ENCODE measurements around the gene SDK1.
"Not testable (repeated sequence)": the region's sequence is repeated elsewhere in the genome, so short reads cannot be mapped to it uniquely, and the experiment has no call there.

SDK1 gene

DNA sequence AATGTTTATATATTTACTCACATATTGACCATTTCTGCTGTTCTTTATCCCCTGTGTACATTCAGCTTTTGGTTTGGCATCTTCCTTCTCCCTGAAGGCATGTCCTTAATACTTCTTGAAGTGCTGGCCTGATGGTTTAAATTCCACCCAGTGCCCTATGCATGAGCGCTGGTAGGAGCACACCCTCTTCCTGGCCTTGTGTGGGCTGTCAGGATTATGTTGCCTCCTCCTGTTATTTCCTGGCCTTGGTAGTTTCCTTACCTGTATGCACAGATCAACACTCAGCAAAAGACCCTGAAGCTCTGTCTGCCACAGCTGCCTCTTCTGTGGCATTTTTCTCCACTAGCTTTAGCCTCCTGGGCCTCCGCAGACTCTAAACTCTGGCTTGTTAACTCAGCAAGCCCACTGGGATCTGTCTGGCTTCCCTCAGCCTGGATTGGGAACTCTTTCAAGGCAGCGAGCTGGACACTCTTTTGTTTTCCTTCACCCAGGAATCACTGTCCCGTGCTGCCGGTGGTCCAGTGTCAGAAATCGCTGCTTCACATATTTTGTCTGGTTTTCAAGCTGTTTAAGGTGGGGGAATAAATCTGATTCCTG lies 595.2 kb downstream of the SDK1 start:
- no peak for DNase-seq

DNA sequence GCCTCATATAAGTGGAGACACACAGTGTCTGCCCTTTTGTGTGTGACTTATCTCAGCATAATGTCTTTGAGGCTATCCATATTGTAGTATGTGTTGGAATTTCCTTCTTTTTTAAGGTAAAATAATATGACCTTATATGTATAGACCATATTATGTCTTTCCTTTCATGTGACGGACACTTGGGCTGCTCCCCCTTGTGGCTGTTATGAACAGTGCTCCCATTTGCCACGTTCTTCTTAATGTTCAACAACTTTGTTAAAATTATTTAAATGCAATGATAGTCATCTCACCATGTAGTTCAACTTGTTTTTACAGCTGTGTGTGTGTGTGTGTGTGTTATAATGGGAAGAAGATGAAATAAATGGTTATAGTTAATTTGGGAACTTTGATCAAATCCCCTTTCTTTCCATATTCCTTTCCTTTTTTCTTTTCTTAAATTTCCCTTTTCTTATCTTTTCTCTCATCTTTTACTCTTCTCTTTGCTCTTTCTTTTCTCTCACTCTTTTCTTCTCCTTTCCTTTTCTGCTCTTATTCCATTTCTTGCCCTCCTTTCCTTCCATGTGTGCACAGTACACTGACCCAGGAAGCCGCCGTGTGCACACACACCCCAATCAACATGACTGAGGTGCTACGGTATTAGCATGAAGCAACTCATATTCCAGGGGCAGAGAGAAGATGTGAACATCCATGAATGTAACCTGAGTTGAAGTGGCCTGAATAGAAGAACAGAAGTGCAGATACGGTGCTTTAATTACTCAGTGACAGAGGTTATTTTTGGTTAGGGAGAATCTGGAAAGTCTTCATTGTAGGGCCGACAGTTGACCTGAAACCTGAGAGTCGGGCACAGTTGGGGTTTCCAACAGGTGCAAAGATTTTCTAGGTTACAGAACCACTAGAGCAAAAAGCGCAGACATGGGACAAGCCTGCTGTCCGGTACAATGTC lies 596.6 kb downstream of the SDK1 start:
- DNase-seq, result no peak

DNA sequence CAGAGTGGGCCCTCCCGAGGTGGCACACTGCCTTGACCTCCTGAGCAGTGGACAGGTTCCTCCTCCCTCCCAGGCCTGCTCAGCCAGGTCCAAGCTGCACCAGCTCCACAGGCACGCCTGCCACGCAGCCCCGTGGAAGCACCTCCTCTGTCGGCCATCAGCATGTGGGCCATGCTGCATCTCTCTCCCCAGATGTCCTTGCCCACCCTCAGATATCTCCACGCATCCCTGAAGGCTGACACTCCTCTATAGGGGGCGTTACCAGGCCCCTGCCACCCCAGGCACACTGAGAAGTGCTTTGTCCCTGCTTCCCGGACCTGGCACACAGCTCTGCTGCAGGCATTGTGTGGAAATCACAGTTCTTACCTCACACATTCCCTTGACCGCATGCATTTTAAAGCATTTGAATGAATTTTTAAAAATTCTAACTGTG lies 598.5 kb downstream of the SDK1 start:
- DNase-seq, result no peak

DNA sequence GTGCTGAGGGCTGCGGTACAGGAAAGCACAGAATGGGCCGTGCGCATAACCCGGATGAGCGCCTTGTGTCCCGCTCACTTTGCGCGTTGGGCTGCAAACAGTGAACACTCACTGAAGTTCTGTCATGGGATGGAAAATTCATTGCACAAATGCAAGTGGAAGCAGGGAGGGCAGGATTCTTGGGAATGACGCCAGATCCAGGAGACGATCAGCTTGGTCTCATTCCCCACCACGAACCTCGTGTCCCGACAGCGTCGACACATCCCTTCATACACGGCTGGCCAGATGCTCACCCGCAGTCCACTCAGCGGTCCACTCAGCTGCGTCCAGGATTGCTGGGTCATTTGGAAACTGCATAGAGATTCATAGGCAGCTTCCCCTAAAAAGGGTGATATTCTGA lies 607.1 kb downstream of the SDK1 start:
- no peak for DNase-seq

DNA sequence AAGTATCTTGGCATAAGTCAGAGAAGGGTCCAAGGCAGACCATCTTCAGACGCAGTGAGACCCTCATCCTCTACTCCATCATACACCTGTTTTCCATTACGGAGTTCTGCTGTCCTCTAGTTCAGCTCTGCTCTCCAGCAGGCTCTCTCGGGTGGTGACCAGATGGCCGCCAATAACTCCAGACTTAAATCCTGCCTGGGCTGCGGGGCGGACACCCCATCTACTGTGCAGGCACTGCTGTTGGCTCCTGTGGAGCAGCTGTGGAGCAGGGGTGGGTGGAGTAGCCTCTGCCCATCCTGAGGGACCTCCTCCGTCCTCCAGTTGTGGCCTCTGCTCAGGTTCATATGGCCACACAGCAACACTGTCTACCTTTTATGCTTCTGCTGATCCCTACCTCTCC lies 608.1 kb downstream of the SDK1 start:
- no peak for DNase-seq

DNA sequence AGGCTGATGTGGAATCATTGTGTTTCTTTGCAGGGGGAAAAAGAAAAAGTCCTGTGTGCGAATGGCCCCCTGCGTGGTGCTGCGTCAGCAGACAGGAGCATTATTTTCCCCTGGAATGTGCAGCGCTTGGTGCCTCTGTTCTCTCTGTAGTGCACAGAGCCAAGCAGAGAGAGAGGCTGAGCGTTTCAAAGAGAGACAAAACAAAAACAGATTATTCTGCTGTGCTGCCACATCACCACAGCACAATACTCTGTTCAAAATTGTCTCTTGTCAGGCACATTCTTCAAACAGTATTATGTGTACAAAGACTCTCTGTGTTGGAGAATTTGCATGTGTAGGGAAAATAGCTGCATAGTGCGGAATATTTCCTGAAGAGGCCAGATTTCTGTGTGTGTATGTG lies 609.0 kb downstream of the SDK1 start:
- no peak for DNase-seq

DNA sequence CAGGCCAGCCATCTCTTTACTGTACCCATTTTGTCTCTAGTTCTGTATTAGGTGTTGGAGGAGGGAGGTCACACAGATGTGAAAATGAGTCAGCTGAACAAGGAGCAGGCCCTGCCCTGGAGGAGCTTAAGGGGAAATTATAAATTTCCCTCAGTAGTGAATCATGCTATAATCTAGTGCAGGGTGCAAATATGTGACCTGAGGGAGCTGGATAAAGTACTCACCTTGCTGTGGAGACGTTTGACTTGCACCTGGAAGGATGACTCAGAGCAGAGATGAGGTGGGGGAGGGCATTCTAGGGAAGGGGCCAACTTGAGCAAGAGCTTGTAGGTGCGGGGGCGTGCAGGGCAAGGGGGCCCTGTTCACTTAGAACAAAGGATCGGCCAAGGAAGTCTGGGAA lies 610.6 kb downstream of the SDK1 start:
- no peak for DNase-seq

DNA sequence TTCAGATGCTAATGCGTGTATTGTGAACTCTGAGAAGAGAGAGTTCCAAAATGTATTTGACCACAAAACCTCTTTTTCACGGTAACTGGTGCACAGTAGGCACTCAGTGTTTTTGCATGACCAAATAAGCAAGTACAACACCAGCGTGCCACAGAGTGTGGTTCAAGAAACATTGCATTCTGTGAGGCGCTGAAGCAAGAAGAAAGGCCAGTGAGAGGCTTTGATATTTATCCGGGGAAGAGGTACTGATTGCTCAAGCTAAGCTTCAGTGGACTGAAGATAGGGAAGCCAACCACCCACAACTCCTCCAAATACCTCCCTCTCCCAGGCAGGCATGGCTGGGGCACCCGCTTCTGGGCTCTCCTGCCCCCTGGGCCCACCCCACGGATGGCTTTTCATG lies 611.2 kb downstream of the SDK1 start:
- no peak for DNase-seq

DNA sequence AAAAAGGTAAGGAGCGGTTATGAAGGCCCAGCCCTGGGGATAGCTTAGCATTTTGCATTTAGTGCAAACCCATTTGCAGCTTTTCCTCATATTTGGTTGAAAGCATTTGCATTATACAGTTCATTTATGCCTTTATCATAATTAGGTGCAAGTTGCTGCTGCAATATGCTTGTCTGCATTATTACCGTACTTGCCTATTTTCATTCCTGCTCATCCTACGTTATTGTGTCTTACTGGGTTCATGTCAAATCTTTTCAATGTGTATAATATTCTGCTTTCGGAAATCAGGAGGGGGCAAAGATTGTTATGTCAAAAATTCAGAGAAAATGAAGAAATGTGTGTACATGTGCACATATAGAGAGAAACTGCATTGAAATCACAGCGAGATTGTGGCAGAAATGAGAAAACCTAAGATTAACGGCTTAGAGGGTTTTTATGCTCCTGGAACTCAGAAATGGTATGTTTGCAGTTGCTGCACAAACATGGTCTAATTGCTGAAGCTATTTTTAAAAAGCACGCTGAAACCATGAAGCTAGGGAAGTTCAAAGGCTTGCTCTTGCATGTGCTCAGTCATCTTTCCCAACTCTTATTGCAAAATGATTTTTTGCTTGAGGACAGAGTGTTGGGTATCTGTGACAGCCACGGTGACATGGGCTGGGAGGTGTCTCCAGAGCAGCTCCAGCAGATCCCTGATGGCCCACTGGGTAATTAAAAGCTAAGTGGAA lies 613.2 kb downstream of the SDK1 start:
- no peak for DNase-seq

DNA sequence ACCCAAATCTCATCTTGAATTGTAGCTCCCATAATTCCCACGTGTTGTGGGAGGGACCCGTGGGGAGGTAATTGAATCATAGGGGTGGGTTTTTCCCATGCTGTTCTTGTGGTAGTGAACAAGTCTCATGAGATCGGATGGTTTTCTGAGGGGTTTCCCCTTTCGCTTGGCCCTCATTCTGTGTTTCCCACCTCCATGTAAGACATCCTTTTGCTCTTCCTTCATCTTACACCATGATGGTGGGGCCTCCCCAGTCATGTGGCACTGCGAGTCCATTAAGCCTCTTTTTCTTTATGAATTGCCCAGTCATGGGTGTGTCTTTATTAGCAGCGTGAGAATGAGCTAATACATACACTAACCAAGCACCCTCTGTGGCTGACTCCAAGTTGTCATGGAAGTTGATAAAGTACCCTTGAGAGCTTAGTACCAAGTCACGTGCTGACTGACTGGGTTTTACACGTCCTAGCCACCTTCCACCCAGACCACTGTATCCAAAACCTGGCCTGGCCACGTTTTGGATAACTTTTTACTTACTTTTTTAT lies 614.4 kb downstream of the SDK1 start:
- DNase-seq, result no peak

DNA sequence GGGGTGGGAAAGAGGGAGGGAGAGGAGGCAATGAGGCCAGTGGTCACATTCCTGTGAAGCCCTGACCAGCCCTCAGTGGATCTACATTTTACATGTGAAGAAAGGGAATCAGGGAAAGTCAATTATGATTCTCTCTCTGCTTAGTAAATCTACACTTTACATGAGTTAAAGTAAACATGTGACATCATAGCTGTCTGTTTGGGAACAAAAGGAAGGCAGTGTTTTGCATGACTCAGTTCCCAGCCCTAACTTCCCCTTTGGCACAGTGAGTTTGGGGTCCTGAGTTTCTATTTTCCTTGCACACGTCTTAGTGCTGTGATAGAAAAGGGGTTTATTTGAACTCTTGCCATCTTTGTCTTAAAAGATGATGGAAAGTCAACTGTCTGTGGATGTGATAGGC lies 615.1 kb downstream of the SDK1 start:
- no peak for DNase-seq

DNA sequence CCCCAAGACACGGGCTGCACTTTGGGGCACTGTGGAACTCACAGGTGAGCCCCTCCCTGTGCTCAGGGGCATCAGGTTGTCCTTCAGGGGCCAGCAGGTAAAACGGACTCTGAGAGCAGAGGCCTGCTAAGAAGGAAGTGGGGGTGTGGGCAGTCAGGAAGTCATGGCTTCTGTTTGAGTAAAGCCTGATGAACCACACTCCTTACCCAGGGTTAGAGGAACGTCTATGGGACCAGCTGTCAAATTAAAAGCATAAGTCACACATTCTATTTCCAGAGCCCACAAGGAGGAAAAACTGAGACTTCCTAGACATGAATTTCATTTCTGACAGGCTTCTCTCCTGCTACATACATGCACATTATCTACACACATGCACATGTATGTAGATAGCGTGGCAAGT lies 616.4 kb downstream of the SDK1 start:
- DNase-seq, result no peak

DNA sequence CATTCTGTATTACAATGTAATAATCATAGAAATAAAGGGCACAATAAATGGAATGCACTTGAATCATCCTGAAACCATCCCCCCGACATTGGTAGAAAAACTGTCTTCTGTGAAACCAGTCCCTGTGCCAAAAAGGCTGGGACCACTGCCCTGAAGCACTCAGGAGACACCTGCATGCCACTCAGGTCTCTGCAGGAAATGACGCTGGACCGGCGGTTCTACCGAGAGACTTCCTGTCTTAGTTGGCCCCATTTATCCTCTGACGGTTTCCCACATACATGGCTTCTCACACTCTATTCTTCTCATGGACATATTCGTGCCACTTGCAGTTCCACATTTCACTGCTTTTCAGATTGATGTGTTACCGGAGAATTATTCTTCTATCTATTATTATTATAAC lies 617.5 kb downstream of the SDK1 start:
- DNase-seq, result no peak

DNA sequence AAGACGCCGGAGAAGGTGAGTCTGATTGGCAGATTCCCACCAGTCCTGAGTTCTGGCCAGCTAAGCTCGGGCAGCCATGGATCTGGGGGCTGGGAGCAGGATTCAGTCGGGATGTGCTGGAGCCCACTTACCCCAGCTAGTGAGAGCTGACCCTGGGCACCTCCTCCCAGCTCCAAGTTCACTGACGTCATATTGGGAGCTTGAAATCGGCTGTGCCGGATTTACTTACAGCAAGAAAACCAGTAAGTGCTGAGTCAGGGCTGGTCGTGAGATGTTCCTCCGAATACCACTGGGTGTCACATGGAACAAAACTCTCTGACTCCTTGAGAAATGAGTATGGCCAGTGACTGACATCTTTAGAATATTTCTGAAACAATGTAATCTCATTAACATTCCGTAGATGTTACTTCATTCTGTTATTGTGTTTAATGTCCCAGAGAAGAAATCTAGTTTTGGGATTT lies 621.2 kb downstream of the SDK1 start:
- DNase-seq, result no peak

DNA sequence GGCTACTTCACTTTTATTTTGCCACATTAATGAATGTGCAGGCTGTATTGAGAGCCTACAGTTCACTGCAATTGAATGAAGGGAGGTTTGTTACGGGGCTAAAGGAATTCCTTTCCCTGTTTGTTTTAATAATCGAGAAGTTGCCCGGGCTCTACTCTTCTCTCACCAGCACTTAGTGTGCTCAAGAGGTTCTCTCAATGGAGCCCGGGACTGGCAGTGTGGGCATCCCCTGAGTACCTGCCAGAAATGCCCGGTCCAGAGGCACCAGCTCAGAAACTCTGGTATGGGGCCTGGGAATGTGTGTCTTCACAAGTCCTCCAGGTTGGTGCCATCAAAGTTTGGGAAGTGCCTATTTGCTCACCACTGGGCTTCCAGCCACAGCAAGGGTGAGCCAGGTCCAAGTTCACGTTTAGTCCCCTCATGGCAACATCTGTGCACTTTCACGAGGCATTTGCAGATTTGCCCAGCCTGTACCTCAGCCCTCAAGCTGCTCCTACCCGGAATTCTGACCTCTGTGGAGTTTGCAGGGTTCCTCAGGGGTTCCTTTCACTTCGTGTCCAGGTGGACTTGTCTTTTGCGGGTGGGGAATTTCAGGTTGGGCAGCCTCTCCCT lies 622.4 kb downstream of the SDK1 start:
- no peak for DNase-seq

DNA sequence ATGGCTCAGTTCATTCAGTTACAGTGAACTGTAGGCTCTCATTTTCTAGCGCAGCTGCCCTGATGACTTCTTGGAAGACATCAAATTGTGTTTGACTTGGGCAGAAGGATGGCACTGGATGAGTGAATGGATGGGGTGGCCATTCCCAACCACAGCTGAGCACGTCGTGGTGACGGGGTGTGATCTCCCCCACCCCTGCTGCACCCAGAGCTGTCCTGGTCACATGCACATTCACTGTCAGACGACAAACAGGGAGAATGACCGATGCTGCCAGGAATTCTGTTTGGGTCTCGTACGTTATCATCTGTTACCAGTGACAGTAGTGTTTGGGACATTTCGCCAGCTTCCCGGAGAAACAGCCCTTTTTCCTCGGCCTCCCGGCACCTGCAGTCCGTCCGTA lies 623.2 kb downstream of the SDK1 start:
- DNase-seq, result no peak

DNA sequence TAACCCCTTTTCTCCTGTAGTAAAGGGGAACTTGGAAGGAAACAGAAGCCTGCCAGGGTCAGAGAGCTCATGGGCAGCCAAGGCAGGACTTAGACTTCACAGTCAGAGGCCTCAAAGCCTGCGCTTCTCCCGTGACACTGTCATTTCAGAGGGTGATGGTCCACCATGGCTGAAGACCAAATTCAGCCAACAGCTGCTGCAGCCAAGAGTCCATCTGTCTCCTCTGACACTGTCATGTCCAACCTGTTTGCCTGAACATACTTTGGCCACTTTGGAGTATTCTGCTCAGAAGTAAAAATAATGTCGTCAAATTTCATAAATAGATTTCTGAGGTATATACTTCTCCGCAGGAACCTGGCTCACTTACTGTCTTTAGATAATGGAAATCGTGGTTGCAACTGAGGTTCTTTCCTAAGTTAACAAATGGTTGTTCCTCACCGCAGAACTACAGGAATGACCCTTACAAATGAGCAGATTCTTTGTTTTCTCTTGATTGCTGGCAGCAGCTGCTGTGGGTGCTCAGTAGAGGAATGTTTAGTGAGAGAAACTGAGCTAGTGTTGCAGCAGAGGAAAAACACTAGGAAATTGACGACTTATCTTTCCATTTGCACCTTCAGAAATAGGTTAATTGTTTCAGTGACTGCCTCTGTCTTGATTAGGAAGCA lies 626.5 kb downstream of the SDK1 start:
- DNase-seq, result no peak

DNA sequence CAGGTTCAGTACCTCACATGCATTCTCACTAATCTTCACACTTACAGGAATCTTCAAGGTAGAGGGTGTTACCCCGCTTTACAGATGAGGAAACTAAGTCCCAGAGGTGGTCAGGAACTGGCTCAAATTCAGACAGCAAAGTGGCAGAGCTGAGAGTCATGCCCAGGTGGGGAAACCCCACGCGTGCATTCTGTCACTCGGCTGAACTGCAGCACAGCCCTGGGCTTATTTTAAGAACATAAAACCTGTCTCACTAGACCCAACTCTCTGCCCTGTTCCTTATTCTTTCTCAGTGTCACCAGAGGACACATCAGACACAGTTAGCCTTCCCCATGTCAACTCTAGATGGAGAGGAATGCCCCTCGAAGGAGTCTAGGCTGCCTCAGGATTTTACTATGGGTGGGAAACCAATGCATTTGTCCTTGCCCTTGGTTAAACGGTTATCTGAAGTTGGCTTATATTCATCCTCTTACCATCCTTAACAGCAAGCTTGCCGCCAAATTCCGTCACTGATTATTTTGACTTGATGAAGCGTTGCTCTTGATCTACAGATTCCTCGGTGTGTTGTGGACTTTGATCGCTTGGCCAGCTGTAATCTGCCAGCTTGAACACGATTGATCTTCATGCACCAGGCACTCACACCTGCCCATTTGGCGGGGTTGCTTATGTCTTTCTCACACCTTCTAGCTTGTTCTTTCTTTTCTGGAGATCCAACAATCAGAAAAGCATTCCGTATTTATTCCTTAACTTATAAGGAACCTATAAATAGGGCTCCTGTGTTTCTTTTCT lies 627.9 kb downstream of the SDK1 start:
- no peak for DNase-seq

DNA sequence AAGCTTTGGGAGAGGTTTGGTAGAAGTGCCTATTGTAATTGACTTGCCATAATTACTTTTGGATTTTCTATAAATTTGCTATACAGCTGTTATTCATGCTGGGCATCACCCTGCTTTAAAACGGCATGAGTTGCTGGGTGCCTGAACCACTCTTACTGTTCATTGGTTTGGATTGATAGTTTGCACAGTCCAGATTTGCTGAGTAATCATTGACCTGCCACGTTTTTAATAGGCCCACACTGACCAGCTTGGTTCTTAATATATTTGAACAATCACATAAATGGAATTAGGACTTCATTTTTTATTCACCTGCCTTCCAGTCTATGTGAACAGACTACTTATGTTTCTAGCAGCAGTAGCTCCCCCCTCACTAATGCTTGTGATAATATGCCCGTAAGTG lies 630.8 kb downstream of the SDK1 start:
- no peak for DNase-seq

DNA sequence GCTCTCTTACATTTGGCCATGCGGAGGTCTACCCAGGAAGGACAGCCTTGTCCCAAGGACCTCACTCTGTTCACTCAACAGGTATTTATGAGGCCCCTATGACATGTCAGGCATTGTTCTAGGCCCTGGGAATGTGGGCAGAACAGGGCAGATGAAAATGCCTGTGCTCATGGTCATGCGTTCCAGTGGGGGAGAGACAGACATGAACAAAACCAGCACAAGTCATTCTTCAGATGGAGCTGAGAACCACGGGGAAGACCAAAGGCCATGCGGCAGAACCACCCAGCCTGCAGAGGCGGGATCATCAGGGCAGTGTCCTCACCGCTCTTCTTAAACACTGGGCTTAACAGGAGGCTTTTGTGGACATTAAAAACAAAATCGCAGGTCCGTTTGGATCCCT lies 636.1 kb downstream of the SDK1 start:
- no peak for DNase-seq

DNA sequence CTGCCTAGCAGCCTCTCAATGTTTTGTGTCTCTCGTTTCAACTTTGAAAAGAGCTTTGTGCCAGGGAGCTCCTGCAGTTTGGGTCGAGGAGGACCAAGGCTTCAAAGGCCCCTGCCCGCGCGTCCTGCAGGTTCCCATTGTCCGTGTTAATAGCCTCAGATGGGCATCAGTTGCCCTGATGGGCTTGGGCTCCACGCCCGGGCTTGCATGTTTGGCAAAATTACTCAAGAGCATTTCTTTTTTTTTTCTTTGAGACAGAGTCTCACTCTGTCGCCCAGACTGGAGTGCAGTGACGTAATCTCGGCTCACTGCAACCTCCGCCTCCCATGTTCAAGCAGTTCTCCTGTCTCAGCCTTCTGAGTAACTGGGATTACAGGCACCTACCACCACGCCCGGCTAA lies 636.6 kb downstream of the SDK1 start:
- DNase-seq, result no peak

DNA sequence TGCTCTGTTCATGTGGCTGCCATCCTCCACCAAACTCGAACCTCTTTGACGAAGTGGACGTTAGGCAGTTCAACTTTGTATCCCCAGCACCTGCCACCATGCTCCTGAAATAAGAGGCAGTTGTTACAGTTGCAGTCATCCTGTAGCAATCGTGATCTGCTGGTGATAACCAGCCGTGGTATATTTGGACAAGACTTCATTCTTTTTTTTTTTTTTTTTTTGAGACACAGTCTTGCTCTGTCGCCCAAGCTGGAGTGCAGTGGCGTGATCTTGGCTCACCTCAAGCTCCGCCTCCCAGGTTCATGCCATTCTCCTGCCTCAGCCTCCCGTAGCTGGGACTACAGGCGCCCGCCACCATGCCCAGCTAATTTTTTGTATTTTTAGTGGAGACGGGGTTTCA lies 640.7 kb downstream of the SDK1 start:
- not testable (repeated sequence) for DNase-seq
